GM10847 (cell line): ENCODE results near the gene USP37.

Source experiments
- POLR2A ChIP-seq: IDR thresholded peaks from 2 replicates; pipeline ENCODE4 v1.6.1; 2011; ENCODE audit not compliant: insufficient read length; ENCODE audit errors: extremely low read depth

Gene USP37

GRCh38 chr2:218567797-218568189 lies 358 bp downstream of the USP37 start:
- TF ChIP-seq POLR2A: no peak

DNA sequence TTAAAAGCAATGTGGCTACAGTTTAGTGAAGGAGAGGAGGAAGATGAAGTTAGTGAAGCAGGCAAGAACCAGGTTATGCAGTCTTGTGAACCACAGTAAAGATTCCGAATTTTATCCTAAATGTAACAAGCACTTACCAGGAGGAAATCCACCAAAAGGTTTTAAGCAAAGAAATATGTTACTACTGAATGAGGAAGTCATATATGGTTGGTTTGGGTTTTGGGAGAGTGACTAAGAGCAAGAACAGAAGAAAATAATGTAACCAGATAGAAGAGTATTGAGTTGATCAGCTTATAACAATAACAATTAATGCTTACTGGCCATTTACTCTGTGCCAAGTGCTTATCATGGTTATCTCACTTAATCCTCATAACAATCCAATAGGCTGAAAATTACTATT lies 1.9 kb downstream of the USP37 start:
- TF ChIP-seq POLR2A: no peak

- TF ChIP-seq POLR2A: no peak
Observed at GRCh38 chr2:218564056-218564455, 4.1 kb downstream of the USP37 start.

DNA sequence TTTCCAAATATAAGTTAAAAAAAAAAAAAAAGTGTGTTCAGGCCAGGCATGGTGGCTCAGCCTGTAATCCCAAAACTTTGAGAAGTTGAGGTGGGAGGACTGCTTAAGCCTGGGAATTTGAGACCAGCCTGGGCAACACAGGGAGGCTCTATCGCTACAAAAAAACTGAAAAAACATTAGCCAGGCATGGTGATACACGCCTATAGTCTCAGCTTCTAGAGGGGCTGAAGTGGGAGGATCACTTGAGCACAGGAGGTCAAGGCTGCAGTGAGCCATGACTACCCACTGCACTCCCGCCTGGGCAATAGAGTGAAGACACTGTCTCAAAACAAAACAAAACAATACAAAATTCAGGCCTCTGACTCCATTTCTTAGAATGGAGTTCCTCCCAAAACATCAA lies 9.2 kb downstream of the USP37 start:
- no peak for TF ChIP-seq POLR2A

DNA sequence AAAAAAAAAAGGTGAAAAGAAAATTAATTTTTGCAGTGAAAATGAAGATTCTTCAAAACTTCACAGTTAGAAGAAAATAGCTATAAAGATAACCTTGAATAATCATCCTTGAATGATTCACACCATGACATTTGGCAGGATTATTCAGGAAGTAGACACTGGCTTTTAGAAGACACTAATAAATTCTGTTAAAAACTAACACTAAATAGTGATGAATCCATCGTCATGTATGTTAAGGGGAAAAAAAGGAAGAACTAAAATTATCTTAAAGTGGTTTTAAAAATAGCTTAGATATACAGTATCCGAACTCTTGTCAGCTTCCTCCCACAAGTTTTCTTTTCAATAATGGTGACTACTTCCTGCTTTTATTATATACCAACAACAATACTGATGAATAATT lies 10.2 kb downstream of the USP37 start:
- TF ChIP-seq POLR2A: no peak

DNA sequence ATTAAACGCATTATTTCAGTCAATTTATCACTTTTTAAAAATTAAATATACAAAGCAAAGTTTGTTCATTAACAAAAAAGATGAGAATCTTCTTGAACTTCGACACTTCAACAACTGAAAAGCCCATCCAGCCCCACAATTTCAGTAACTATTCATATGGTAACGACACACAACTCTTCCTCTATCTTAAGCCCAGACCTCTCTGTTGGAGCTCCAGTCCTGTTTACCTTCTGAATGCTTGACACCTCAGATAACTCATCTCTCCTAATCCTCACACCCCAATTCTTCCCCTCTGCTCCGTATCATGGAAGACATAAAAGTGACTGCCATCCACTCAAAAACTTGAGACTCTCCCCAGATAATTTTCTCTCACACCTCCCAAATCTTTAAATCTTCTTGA lies 12.6 kb downstream of the USP37 start:
- TF ChIP-seq POLR2A: no peak

GRCh38 chr2:218547978-218548377 lies 20.2 kb downstream of the USP37 start:
- TF ChIP-seq POLR2A: no peak

DNA sequence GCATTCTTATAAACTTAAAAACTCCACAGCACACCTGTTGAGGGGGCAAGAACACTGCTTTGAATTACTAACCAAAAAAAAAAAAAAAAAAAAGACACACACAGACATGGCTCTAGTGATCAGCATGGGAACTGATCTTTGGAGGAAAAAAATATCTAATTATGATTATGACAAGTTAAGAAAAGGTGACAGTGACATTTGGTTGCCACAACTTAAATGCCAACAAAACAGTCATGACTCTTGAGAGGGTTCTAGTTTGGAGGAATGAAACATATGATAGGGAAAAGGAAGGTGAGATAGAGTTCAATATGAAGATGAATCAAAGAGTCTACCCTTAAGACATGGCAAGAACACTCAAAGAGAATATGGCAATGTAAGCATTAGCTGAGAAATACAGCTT lies 20.6 kb downstream of the USP37 start:
- TF ChIP-seq POLR2A: no peak

GRCh38 chr2:218546012-218546411 lies 22.1 kb downstream of the USP37 start:
- TF ChIP-seq POLR2A: no peak

GRCh38 chr2:218540015-218540414 lies 28.1 kb downstream of the USP37 start:
- TF ChIP-seq POLR2A: no peak

GRCh38 chr2:218536804-218537494 lies 31.2 kb downstream of the USP37 start:
- no peak for TF ChIP-seq POLR2A

DNA sequence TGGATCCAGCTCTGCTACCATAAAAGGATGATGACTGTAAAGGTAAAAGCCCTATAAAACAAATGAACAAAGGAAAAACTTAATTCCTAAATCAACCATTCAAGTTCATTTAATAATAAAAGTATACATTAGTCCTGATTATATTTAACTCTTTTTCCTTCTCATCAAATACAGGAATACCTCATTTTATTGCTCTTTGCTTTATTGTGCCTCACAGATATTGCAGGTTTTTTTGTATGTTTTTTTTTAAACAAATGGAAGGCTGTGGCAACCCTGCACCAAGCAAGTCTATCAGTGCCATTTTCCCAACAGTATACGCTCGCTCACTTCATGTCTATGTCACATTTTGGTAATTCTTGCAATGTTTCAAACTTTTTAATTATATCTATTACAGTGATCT lies 38.2 kb downstream of the USP37 start:
- TF ChIP-seq POLR2A: no peak

DNA sequence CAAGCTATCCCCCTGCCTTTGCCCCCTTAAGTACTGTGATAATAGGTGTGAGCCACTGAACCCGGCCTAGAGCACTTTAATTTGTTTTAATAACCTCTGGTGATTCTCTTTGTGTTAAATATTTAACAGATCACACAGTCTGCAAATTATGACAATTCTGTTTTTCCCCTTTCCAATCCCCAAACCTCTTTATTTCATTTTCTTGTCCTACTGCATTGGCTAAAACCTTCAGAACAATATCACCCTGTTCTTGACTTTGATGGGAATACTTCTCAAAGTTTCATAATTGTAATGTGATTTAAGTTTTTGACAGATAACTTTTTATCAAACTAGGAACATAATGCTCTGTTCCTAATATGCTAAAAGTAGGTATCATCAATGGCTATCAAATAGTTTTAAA lies 44.5 kb downstream of the USP37 start:
- TF ChIP-seq POLR2A: no peak

GRCh38 chr2:218518876-218519275 lies 49.3 kb downstream of the USP37 start:
- no peak for TF ChIP-seq POLR2A

DNA sequence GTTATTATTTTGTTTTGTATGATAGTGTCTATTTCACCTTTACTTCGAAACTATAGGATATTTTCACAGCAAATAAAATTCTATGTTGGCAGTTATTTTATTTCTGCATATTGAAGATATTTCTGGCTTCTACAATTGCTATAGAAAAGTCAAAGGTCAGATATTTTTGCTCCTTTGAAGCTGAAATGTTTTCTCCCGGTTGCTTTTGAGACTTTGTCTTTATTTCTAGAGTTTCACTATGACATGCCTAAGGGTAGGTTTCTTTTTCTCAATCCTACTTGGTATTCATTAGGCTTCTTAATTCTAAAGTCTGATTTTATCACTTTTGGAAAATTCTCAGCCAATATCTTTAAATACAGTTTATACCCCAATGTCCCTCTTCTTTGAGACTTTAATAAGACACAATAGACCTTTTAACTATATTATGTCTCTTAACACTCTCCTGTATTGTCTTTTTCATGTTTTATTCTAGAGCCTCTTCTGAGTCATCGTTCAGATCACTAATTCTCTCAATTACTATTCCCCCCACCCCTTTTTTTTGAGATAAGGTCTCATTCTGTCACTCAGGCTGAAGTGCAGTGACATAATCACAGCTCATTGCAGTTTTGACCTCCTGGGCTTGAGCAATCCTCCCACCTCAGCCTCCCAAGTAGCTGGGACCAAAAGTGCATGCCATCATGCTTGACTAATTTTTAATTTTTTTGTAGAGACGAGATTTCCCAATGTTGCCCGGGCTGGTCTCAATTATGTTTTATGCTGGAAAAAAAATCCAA lies 50.5 kb downstream of the USP37 start:
- TF ChIP-seq POLR2A: no peak

DNA sequence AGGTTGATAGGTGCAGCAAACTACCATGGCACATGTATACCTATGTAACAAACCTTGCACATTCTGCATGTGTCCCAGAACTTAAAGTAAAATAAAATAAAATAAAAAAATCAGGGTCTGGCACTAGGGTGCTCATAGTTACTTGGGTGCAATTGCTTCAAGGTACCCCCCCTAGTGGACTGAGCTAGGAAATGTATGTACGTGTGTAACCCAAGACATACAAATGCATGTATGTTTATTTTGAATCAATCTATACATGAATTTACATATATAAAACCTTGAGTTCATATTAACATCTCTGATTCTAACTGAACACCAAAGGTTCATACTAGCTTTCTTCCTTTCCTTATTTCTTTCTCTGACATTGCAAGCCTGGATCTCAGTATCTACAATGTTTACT lies 51.5 kb downstream of the USP37 start:
- no peak for TF ChIP-seq POLR2A

- no peak for TF ChIP-seq POLR2A
Observed at GRCh38 chr2:218513676-218514075, 54.5 kb downstream of the USP37 start.
